G401.6 (cell line): ENCODE results near the gene SNTB2.

ENCODE experiments used
- FAIRE-seq: peaks from 2 replicates; lab custom pipeline; 2012; peaks lifted over from hg19 to GRCh38; lab: Jason Lieb, UNC

SNTB2 gene

DNA sequence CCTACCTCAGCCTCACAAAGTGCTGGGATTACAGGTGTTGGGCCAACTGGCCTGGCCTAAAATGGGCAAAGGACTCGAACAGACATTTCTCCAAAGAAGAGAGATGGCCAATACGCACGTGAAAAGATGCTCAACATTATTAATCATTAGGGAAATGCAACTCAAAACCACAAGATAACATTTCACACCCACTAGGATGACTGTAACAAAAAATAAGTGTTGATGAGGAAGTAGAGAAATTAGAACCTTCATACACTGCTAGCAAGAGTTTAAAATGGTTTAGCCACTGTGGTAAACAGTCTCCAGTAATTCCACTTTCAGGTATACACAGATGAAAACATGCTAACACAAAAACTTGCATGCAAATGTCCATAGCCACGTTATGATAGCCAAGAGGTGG lies 159.0 kb downstream of the SNTB2 start:
- FAIRE-seq, result no peak

DNA sequence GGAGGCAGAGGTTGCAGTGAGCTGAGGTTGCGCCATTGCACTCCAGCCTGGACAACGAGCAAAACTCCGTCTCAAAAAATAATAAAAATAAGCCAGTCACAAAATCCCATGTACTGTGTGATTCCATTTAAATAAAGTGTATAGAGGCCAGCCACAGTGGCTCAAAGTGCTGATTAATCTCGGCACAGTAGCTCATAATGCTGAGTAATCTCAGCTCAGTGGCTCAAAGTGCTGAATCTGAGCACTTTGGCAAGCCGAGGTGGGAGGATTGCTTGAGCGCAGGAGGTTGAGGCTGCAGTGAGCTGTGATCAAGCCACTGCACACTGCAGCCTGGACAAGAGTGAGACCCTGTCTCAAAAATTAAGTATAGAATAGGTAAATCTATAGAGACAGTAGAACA lies 159.7 kb downstream of the SNTB2 start:
- no peak for FAIRE-seq

DNA sequence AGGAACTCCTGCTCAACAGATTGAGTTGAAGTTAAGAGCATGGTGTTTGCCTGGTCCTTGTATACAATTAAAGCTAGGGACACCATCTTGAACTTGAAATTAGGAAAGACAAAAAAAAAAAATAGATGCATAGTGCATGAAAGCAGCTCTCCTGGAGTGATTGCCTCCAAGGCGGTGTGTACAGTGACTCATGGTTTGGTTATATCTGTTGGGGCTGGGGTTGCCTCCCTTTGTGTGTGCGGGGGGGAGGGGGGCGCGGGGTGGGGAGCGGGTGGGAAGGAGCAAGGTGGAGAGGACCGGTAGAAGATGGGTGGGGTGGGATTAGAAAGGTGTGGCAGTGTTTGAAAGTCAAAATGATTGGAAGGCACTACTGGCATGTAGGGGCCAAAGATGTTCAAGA lies 161.3 kb downstream of the SNTB2 start:
- FAIRE-seq, result no peak

DNA sequence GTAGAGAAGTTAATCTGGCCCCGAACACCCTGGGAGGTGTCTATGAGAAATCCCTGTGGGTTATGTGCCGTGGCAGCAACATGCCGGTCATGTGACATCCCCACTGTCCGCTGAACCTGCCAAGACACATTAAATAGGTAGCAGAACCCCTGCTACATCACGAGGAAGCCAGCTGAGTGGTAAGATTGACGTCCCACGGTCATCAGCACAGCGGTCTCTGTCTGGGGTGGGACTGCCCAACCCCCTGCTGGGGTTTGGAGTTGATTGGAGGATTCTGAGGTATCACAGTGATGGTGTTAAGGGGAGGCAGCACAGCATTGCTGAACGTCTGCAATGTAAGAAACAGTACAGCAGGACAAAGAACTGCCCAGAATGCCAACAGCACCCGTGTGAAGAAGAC lies 162.6 kb downstream of the SNTB2 start:
- FAIRE-seq, result no peak

DNA sequence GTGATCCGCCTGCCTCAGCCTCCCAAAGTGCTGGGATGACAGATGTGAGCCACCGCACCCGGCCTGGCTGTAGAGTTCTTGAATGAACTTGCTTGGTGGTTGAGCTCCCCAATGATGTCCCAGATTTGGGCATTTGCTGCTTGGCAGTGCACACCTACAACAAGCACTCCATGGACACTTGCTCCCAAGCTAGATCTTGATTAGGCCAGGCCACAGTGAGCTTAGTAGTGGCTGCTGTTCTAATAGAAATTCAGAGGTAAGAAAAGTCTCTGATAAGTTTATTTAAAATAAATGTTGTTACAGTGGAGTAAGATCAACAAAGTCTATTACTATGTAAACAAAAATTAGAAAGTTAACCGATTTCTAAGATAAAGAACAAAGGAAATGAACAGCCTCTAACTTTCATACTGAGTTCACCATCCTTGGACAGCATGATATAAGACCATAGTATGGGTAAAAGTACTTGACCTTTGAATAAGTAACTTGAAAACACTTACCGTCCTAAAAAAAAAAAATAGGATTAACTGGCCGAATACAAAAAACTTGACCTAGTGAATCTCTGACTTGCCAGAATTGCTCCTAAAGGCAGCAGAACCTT lies 163.7 kb downstream of the SNTB2 start:
- FAIRE-seq, result no peak

DNA sequence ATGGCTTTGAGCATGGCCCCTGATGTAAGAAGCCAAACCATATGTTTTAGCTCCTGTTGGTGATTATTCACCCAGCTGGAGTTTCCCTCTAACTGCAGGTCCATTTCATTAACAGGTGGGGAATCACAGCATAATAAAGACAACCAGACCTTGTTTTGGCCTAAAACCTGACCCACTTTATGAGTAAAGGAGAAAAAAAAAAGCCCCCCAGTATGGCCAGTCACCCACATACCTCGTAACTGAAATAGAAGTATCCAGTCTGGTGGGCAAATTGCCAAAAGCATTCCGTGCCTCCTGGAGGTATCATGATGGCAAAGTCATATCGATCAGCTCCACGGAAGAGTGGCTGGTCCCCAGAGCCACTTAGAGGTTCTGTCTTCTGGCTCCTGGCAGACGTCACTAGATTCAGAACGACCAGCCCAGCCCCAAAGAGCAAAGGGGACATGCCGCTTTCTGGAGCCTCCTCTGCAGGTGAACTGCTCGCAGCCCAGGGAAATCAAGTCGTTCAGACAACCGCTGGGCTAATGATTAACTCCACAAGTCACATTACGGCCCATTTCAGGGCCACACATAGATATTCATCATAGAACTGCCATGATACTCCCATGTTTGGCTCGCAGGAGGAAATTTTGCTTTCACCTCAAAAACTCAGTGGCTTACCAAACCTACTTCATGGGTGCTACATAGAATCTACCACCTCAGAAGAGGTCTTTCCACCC lies 164.5 kb downstream of the SNTB2 start, which contains the start of gene TMED6:
TSS of gene TMED6 (minus strand) at position 478 of the 719 bp plus-strand sequence. CDS start at position 445, 33 bp downstream.
- FAIRE-seq, result no peak
